ENCODE measurements around the gene PTH2R. TPM values are rescaled to one million over a fixed set of nuclear protein-coding genes. Genes with fewer than 3 reads are reported as not detected.

Gene PTH2R
- not detected in 2 replicates for total RNA-seq (2014; rRNA removed)
- percentile 27 among the genes with signal in this experiment for Bru-seq, nascent RNA
- BruChase-seq, experiment 1, labeled RNA remaining after a 6-hour chase, result percentile 25 among the genes with signal in this experiment
- percentile 37 among the genes with signal in this experiment for BruChase-seq, experiment 2, labeled RNA remaining after a 2-hour chase
- long read RNA-seq, result 0 reads

DNA sequence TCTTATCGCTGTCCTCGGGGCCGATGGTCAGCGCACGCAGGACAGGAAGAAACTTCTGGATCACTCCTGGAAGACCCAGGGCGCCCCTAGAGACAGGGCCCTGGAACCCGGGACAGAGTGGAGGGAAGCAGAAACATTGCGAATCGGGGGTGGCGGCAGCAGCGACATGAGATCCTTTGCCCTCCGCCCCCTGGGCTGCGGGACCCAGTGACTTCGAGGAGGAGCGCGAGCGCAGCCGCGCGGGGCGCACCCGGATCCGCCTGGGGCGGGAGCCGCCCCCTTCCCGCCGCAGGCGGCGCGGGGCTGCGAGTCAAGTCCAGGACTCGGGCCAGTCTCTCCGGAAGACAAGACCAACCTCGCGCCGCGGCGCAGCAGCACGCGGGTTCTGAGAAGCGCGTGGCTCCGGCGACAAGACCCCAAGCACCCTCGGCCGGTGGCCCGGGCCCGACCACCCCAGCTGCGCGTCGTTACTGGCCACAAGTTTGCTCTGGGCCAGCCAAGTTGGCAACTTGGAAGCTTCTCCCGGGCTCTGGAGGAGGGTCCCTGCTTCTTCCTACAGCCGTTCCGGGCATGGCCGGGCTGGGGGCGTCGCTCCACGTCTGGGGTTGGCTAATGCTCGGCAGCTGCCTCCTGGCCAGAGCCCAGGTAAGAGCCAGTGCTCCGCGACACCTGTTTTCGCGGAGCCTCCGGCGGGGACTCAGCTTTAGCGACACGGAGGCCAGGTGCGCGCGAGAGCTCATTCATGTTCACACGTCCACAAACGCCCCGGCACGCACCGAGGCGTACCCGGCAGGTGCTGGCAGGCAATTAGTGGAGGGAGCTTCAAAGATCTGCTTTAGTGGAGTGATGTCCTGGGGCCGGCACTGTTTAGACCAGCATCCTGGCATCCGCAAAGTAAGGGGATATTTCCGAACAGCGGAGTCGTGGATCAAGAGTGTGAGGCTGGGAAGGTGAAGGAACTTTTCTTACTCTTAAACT is at the start of gene PTH2R:
PTH2R (plus strand) TSS at position 319 of the 978 bp plus-strand sequence; CDS start at position 571, 252 bp downstream.
- ChIA-PET CTCF (interaction anchor here (0.5 to 1.0 kb wide), 4 partner anchors 924 to 1667 kb away, joined by 3 to 6 read pairs (median 4); no protein-coding TSS in a partner anchor), POLR2A (ENCODE audit: unreplicated experiment) (no interaction called here)
- Histone ChIP-seq H3K9ac (ENCODE audit: low read length) (no peak within 1 kb of the TSS), H3K4me1 (ENCODE audit: insufficient read depth, low read length) (no peaks in the 10 kb centered on the region), H3K4me3 (ENCODE audit: low read length) (no peak within 1 kb of the TSS), H2AFZ (ENCODE audit: low read length) (no peak within 1 kb of the TSS), H3K36me3 (ENCODE audit: low read depth, low read length) (no peaks in the 10 kb centered on the region), H3K27ac (ENCODE audit: low read length) (no peak within 1 kb of the TSS), H3F3A (ENCODE audit: low read length, unreplicated experiment) (no peaks in the 10 kb centered on the region), H3K9me3 (ENCODE audit: low read length) (no peaks in the 10 kb centered on the region), H3K4me2 (ENCODE audit: low read length) (peak within 1 kb of the TSS; percentile 18; the same call in 1 of the 2 replicates), H3K27me3 (ENCODE audit: low read length) (peaks cover 94% of the 10 kb centered on the region), H3K79me2 (ENCODE audit: low read length) (no peaks in the 10 kb centered on the region), H3K9me2 (replicated peaks; ENCODE audit: low read length) (no peaks in the 10 kb centered on the region), H4K20me1 (ENCODE audit: low read length) (no peaks in the 10 kb centered on the region; the same call in 1 of the 2 replicates)
- no peak for DNase-seq
- TF ChIP-seq EZH2phosphoT487 (IDR thresholded peaks at IDR 0.05; ENCODE audit: borderline replicate concordance, low read length) (no peak), EZH2 (IDR thresholded peaks at IDR 0.05; ENCODE audit: low read length, unreplicated experiment) (peak; percentile 80)
- intact Hi-C loops (cut with micrococcal nuclease), result loop anchor here (5.0 to 10.0 kb wide), 3 partner anchors 1016 to 1788 kb away; partner anchors contain the start of gene MAP2
- no TSS peak for BruUV-seq (replicated peaks)
- peak; percentile 42 for ATAC-seq

DNA sequence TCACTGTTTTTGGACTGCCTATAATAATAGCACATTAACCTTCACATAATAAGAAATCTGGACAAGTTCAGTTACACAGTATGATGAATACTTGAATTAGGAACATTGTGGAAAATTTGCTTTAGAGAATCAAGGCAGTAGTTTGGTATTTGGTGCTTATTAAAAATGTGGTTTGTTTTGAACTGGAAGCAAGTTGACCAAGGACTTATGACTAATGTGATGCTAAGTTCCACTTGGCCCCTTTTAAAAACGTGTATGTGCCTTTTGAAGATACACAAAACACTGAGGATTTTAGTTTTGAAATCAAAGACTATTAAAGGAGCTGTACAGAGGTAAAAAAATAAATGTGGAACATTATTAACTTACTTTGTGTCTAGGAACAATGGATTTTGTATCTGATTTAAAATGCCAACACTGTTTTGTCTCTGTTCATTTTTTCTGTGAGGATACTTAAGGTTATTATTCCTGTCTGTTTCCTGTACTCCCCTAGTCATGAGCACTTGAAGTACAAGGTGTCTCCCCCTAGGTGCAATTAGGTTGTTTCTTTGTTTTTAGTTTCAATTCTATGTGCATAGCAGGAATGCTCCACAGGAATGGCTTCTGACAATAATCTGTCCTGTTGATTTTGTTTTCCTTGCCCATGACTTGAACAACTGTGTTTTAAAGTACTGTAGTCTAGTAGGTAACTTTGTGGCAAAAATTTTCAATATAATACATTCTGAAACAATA is 49.6 kb upstream of the PTH2R start:
- no peaks in the 10 kb centered on the region for H3K79me2 ChIP-seq (ENCODE audit: low read length)
- ChIA-PET POLR2A (ENCODE audit: unreplicated experiment) (no interaction called here), CTCF (interaction anchor here (0.7 kb wide), 1 partner anchor 14 kb away, joined by 3 read pairs; no protein-coding TSS in a partner anchor)
- no peak overlapping the region for H3K4me3 ChIP-seq (ENCODE audit: low read length)
- intact Hi-C loops (cut with micrococcal nuclease), result no loop called here
- peaks cover 28% of the 10 kb centered on the region for H3K36me3 ChIP-seq (ENCODE audit: low read depth, low read length)
- H3F3A ChIP-seq (ENCODE audit: low read length, unreplicated experiment), result no peaks in the 10 kb centered on the region
- H3K9me3 ChIP-seq (ENCODE audit: low read length), result no peaks in the 10 kb centered on the region
- TF ChIP-seq EZH2phosphoT487 (IDR thresholded peaks at IDR 0.05; ENCODE audit: borderline replicate concordance, low read length) (no peak), EZH2 (IDR thresholded peaks at IDR 0.05; ENCODE audit: low read length, unreplicated experiment) (no peak)
- TF ChIP-seq, protein P1, sequence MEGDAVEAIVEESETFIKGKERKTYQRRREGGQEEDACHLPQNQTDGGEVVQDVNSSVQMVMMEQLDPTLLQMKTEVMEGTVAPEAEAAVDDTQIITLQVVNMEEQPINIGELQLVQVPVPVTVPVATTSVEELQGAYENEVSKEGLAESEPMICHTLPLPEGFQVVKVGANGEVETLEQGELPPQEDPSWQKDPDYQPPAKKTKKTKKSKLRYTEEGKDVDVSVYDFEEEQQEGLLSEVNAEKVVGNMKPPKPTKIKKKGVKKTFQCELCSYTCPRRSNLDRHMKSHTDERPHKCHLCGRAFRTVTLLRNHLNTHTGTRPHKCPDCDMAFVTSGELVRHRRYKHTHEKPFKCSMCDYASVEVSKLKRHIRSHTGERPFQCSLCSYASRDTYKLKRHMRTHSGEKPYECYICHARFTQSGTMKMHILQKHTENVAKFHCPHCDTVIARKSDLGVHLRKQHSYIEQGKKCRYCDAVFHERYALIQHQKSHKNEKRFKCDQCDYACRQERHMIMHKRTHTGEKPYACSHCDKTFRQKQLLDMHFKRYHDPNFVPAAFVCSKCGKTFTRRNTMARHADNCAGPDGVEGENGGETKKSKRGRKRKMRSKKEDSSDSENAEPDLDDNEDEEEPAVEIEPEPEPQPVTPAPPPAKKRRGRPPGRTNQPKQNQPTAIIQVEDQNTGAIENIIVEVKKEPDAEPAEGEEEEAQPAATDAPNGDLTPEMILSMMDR (conservative IDR thresholded peaks at IDR 0.05; ENCODE audit: low read depth, low read length), result no peak
- no peaks in the 10 kb centered on the region for H3K4me1 ChIP-seq (ENCODE audit: insufficient read depth, low read length)
- TSS peak; percentile 5 for BruUV-seq (replicated peaks)
- H2AFZ ChIP-seq (ENCODE audit: low read length), result no peak overlapping the region
- no peaks in the 10 kb centered on the region for H3K27me3 ChIP-seq (ENCODE audit: low read length)
- no peaks in the 10 kb centered on the region for H3K9me2 ChIP-seq (replicated peaks; ENCODE audit: low read length)
- H3K27ac ChIP-seq (ENCODE audit: low read length), result no peak overlapping the region
- no peak for ATAC-seq
- no peak overlapping the region for H3K9ac ChIP-seq (ENCODE audit: low read length)
- no peaks in the 10 kb centered on the region for H4K20me1 ChIP-seq (ENCODE audit: low read length)
- no peak overlapping the region for H3K4me2 ChIP-seq (ENCODE audit: low read length)
- DNase-seq, result no peak
